GM18499 (cell line): ENCODE results near the gene OARD1.

Experiments used
- ATAC-seq: cut with Tn5 transposase; IDR thresholded peaks from one replicate; pipeline ENCODE4 v1.9.1; 2021; ENCODE audit warnings: moderate number of reproducible peaks; ENCODE audit not compliant: insufficient read depth, unreplicated experiment

The OARD1 gene

GRCh38 chr6:41050536-41050935 is 21.6 kb downstream of the OARD1 start:
- ATAC-seq, result no peak

- no peak for ATAC-seq
These were observed 22.2 kb downstream of the OARD1 start for GRCh38 chr6:41049955-41050354.

GRCh38 chr6:41049521-41049920 is 22.6 kb downstream of the OARD1 start:
- no peak for ATAC-seq

GRCh38 chr6:41047745-41048732 is 24.1 kb downstream of the OARD1 start:
- ATAC-seq, result no peak

GRCh38 chr6:41047306-41047705 is 24.9 kb downstream of the OARD1 start:
- ATAC-seq, result no peak

GRCh38 chr6:41046084-41046483 is 26.1 kb downstream of the OARD1 start:
- no peak for ATAC-seq

GRCh38 chr6:41045664-41046063 is 26.5 kb downstream of the OARD1 start:
- no peak for ATAC-seq

GRCh38 chr6:41043151-41043550 is 29.0 kb downstream of the OARD1 start:
- ATAC-seq, result no peak

- no peak for ATAC-seq
These were observed 29.7 kb downstream of the OARD1 start, which contains the start of gene TSPO2 for GRCh38 chr6:41042226-41043055. Gene TSPO2, plus strand, starts transcription at chr6:41042467. Its CDS starts 519 bp downstream, at chr6:41042986.

GRCh38 chr6:41040940-41041536 is 31.1 kb downstream of the OARD1 start:
- no peak for ATAC-seq

GRCh38 chr6:41040101-41040939 is 31.8 kb downstream of the OARD1 start:
- ATAC-seq, result no peak

GRCh38 chr6:41039060-41039998 is 32.8 kb downstream of the OARD1 start, which contains the start of gene UNC5CL:
Gene UNC5CL, minus strand, starts transcription at chr6:41039221. Its CDS starts 4,147 bp downstream, at chr6:41035074.
- ATAC-seq, result no peak

GRCh38 chr6:41038205-41038604 is 34.0 kb downstream of the OARD1 start:
- no peak for ATAC-seq

GRCh38 chr6:41037107-41037900 is 34.9 kb downstream of the OARD1 start:
- ATAC-seq, result no peak

GRCh38 chr6:41036601-41037000 is 35.6 kb downstream of the OARD1 start:
- no peak for ATAC-seq

GRCh38 chr6:41036186-41036585 is 36.0 kb downstream of the OARD1 start:
- ATAC-seq, result no peak

GRCh38 chr6:41033776-41034175 is 38.4 kb downstream of the OARD1 start:
- no peak for ATAC-seq

- ATAC-seq, result no peak
These were observed 39.3 kb downstream of the OARD1 start for GRCh38 chr6:41032830-41033229.
